H1 (cell line): Measurements from ENCODE around the gene SLC39A11. TPM values are rescaled to one million over a fixed set of nuclear protein-coding genes. Genes with fewer than 3 reads are reported as not detected.

Experiments used
- CHD2 ChIP-seq: IDR thresholded peaks from 2 replicates; pipeline ENCODE4 v1.6.1; 2012; ENCODE audit warnings: low read length, improper control_type of control experiment
- FOSL1 ChIP-seq: IDR thresholded peaks from 2 replicates; pipeline ENCODE4 v1.6.1; 2011; ENCODE audit warnings: mild to moderate bottlenecking, low read depth, low read length, moderate library complexity; ENCODE audit not compliant: insufficient read depth
- TBP ChIP-seq: IDR thresholded peaks from 2 replicates; pipeline ENCODE4 v1.6.1; 2011; ENCODE audit warnings: low read depth, low read length, improper control_type of control experiment
- polyA plus RNA-seq, 7 experiments: library from polyadenylated mRNA; depleted of rRNA in 3 of 7; stranded (reverse) in 5 of 7; unstranded in 2 of 7; fragments of >200 nt in 5 of 7; fragments of 200-250 nt in 2 of 7; gene quantifications; 1 replicate in 5 of 7; 2 replicates in 1 of 7; 4 replicates in 1 of 7; pipeline versions ENCODE4 v1.2.1 to v1.2.3, GENCODE V29; 2011 to 2013; ENCODE audit warnings: missing spikeins in 2 of 7, mixed read lengths in 2 of 7
- total RNA-seq: library from RNA; stranded (reverse); fragmentation: NEBNext Ultra II Directional; extraction: Animal tissue kit (Norgen Biotek cat#: 25700); gene quantifications from 2 replicates; pipeline ENCODE4 v1.2.1, GENCODE V29; 2021
- TF ChIP-seq, protein P1 (sequence below): fragments of 300-600 bp; sonication (generic); IDR thresholded peaks from 2 replicates; pipeline ENCODE4 v1.7.1; 2012; ENCODE audit warnings: low read length, moderate library complexity, mild to moderate bottlenecking, inconsistent platforms; ENCODE audit not compliant: insufficient replicate concordance
- TF ChIP-seq, protein P2 (sequence below): IDR thresholded peaks from 2 replicates; pipeline ENCODE4 v1.6.1; 2011; ENCODE audit warnings: low read depth, mild to moderate bottlenecking, low read length; ENCODE audit not compliant: insufficient read depth
- TF ChIP-seq, protein P3 (sequence below), 3 experiments: IDR thresholded peaks; 1 replicate in 2 of 3; 2 replicates in 1 of 3; pipeline versions ENCODE4 v1.5.1 to v1.6.1; 2011; ENCODE audit warnings: low read length in 3 of 3, mild to moderate bottlenecking in 3 of 3, inconsistent platforms in 2 of 3, low read depth in 1 of 3, moderate library complexity in 1 of 3; ENCODE audit not compliant: insufficient read depth in 1 of 3; ENCODE audit errors: control extremely low read depth in 1 of 3
- TF ChIP-seq, protein P4 (sequence below): IDR thresholded peaks from 2 replicates; pipeline ENCODE4 v1.6.1; 2012; ENCODE audit warnings: inconsistent platforms

The SLC39A11 gene
- total and polyA plus RNA-seq, 2 of the 8 experiments (the other 6 are each of a cell fraction or from before 2014, with no cell fraction given): 12.2 to 19.6 TPM

DNA sequence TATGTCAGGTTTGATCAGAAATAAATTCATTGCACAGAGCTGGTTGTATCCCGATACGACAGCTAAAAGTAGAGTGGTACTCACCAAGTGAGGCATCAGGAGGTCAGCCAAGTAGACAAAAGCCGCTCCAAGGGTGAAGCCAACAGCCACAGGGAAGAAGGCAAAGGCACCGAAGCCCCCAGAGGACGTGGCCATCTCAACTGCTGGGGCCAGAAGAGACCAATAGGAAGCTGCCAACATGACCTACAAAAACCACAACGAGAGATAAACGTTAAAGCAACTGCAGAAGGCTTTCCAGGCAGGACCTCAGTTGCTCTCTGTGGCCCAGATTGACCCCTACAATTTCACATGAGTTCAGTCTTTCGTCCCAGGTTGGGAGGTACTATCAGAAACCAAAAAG, 61.0 kb downstream of the SLC39A11 start (continued):
- TF ChIP-seq, protein P1, sequence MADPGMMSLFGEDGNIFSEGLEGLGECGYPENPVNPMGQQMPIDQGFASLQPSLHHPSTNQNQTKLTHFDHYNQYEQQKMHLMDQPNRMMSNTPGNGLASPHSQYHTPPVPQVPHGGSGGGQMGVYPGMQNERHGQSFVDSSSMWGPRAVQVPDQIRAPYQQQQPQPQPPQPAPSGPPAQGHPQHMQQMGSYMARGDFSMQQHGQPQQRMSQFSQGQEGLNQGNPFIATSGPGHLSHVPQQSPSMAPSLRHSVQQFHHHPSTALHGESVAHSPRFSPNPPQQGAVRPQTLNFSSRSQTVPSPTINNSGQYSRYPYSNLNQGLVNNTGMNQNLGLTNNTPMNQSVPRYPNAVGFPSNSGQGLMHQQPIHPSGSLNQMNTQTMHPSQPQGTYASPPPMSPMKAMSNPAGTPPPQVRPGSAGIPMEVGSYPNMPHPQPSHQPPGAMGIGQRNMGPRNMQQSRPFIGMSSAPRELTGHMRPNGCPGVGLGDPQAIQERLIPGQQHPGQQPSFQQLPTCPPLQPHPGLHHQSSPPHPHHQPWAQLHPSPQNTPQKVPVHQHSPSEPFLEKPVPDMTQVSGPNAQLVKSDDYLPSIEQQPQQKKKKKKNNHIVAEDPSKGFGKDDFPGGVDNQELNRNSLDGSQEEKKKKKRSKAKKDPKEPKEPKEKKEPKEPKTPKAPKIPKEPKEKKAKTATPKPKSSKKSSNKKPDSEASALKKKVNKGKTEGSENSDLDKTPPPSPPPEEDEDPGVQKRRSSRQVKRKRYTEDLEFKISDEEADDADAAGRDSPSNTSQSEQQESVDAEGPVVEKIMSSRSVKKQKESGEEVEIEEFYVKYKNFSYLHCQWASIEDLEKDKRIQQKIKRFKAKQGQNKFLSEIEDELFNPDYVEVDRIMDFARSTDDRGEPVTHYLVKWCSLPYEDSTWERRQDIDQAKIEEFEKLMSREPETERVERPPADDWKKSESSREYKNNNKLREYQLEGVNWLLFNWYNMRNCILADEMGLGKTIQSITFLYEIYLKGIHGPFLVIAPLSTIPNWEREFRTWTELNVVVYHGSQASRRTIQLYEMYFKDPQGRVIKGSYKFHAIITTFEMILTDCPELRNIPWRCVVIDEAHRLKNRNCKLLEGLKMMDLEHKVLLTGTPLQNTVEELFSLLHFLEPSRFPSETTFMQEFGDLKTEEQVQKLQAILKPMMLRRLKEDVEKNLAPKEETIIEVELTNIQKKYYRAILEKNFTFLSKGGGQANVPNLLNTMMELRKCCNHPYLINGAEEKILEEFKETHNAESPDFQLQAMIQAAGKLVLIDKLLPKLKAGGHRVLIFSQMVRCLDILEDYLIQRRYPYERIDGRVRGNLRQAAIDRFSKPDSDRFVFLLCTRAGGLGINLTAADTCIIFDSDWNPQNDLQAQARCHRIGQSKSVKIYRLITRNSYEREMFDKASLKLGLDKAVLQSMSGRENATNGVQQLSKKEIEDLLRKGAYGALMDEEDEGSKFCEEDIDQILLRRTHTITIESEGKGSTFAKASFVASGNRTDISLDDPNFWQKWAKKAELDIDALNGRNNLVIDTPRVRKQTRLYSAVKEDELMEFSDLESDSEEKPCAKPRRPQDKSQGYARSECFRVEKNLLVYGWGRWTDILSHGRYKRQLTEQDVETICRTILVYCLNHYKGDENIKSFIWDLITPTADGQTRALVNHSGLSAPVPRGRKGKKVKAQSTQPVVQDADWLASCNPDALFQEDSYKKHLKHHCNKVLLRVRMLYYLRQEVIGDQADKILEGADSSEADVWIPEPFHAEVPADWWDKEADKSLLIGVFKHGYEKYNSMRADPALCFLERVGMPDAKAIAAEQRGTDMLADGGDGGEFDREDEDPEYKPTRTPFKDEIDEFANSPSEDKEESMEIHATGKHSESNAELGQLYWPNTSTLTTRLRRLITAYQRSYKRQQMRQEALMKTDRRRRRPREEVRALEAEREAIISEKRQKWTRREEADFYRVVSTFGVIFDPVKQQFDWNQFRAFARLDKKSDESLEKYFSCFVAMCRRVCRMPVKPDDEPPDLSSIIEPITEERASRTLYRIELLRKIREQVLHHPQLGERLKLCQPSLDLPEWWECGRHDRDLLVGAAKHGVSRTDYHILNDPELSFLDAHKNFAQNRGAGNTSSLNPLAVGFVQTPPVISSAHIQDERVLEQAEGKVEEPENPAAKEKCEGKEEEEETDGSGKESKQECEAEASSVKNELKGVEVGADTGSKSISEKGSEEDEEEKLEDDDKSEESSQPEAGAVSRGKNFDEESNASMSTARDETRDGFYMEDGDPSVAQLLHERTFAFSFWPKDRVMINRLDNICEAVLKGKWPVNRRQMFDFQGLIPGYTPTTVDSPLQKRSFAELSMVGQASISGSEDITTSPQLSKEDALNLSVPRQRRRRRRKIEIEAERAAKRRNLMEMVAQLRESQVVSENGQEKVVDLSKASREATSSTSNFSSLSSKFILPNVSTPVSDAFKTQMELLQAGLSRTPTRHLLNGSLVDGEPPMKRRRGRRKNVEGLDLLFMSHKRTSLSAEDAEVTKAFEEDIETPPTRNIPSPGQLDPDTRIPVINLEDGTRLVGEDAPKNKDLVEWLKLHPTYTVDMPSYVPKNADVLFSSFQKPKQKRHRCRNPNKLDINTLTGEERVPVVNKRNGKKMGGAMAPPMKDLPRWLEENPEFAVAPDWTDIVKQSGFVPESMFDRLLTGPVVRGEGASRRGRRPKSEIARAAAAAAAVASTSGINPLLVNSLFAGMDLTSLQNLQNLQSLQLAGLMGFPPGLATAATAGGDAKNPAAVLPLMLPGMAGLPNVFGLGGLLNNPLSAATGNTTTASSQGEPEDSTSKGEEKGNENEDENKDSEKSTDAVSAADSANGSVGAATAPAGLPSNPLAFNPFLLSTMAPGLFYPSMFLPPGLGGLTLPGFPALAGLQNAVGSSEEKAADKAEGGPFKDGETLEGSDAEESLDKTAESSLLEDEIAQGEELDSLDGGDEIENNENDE: no peak
- TF ChIP-seq CHD2 (no peak), TBP (no peak), FOSL1 (no peak)
- TF ChIP-seq, protein P2, sequence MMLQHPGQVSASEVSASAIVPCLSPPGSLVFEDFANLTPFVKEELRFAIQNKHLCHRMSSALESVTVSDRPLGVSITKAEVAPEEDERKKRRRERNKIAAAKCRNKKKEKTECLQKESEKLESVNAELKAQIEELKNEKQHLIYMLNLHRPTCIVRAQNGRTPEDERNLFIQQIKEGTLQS: no peak
- TF ChIP-seq, protein P3, sequence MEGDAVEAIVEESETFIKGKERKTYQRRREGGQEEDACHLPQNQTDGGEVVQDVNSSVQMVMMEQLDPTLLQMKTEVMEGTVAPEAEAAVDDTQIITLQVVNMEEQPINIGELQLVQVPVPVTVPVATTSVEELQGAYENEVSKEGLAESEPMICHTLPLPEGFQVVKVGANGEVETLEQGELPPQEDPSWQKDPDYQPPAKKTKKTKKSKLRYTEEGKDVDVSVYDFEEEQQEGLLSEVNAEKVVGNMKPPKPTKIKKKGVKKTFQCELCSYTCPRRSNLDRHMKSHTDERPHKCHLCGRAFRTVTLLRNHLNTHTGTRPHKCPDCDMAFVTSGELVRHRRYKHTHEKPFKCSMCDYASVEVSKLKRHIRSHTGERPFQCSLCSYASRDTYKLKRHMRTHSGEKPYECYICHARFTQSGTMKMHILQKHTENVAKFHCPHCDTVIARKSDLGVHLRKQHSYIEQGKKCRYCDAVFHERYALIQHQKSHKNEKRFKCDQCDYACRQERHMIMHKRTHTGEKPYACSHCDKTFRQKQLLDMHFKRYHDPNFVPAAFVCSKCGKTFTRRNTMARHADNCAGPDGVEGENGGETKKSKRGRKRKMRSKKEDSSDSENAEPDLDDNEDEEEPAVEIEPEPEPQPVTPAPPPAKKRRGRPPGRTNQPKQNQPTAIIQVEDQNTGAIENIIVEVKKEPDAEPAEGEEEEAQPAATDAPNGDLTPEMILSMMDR (IDR thresholded peaks at IDR 0.05; ENCODE audit: control extremely low read depth in 1 of 3, insufficient read depth in 1 of 3, low read depth in 1 of 3, low read length in 3 of 3): no peak
- TF ChIP-seq, protein P4, sequence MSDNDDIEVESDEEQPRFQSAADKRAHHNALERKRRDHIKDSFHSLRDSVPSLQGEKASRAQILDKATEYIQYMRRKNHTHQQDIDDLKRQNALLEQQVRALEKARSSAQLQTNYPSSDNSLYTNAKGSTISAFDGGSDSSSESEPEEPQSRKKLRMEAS: no peak
